ENCODE results near the gene CCDC27. TPM values are rescaled to one million over a fixed set of nuclear protein-coding genes. Genes with fewer than 3 reads are reported as not detected.

The CCDC27 gene
- total and polyA plus RNA-seq, 2 of the 13 experiments (the other 11 are each of a cell fraction or from before 2014, with no cell fraction given), result not detected

DNA sequence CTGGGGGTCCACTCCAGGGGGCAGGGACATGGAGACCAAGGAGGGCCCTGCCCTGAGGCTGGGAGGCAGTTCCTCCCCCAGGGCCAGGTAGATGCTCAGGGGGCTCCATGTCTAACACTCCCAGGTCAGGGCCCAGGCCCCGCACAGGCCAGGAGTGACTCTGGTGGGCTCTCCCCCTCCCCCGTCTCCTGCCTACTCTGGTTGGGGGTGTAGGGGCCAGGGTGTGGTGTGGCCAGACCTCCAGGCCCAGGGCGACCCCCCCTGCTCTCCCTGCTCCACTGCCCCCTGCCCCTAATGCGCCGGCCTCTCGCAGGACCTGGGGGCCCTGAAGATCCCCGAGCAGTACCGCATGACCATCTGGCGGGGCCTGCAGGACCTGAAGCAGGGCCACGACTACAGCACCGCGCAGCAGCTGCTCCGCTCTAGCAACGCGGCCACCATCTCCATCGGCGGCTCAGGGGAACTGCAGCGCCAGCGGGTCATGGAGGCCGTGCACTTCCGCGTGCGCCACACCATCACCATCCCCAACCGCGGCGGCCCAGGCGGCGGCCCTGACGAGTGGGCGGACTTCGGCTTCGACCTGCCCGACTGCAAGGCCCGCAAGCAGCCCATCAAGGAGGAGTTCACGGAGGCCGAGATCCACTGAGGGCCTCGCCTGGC is 19.7 kb upstream of the CCDC27 start (continued):
- TF ChIP-seq ELF4 (CRISPR knock-in tag; IDR thresholded peaks at IDR 0.05; ENCODE audit: borderline replicate concordance) (no peak), AGO1 (IDR thresholded peaks at IDR 0.05; ENCODE audit: low read depth, low read length, poor library complexity, severe bottlenecking) (peak; percentile 25), TBX2 (CRISPR knock-in tag; IDR thresholded peaks at IDR 0.05; ENCODE audit: borderline replicate concordance) (peak; percentile 13; the same call in 1 of the 2 replicates), CENPX (CRISPR knock-in tag; IDR thresholded peaks at IDR 0.05) (no peak), ATF6 (CRISPR knock-in tag; conservative IDR thresholded peaks at IDR 0.05) (no peak), HNRNPLL (IDR thresholded peaks at IDR 0.05; ENCODE audit: low read depth, low read length, poor library complexity, severe bottlenecking) (peak; percentile 6), TAF15 (IDR thresholded peaks at IDR 0.05; ENCODE audit: low read depth, low read length, poor library complexity, severe bottlenecking) (no peak), ATF5 (CRISPR knock-in tag; IDR thresholded peaks at IDR 0.05; ENCODE audit: low read depth) (no peak), PRPF4 (IDR thresholded peaks at IDR 0.05; ENCODE audit: low read depth, low read length, poor library complexity, severe bottlenecking) (no peak), POLR2G (IDR thresholded peaks at IDR 0.05; ENCODE audit: low read depth, low read length) (no peak), ZNF207 (IDR thresholded peaks at IDR 0.05; ENCODE audit: borderline replicate concordance) (no peak), ZNF781 (CRISPR knock-in tag; IDR thresholded peaks at IDR 0.05; ENCODE audit: borderline replicate concordance, not compliant biosample characterization) (peak; percentile 6), NPAS2 (CRISPR knock-in tag; IDR thresholded peaks at IDR 0.05; ENCODE audit: borderline replicate concordance) (no peak), ZNF333 (CRISPR knock-in tag; IDR thresholded peaks at IDR 0.05; ENCODE audit: borderline replicate concordance) (peak; percentile 37; the same call in 1 of the 2 replicates), ZNF451 (CRISPR knock-in tag; IDR thresholded peaks at IDR 0.05) (no peak)
- TF ChIP-seq, protein P1, sequence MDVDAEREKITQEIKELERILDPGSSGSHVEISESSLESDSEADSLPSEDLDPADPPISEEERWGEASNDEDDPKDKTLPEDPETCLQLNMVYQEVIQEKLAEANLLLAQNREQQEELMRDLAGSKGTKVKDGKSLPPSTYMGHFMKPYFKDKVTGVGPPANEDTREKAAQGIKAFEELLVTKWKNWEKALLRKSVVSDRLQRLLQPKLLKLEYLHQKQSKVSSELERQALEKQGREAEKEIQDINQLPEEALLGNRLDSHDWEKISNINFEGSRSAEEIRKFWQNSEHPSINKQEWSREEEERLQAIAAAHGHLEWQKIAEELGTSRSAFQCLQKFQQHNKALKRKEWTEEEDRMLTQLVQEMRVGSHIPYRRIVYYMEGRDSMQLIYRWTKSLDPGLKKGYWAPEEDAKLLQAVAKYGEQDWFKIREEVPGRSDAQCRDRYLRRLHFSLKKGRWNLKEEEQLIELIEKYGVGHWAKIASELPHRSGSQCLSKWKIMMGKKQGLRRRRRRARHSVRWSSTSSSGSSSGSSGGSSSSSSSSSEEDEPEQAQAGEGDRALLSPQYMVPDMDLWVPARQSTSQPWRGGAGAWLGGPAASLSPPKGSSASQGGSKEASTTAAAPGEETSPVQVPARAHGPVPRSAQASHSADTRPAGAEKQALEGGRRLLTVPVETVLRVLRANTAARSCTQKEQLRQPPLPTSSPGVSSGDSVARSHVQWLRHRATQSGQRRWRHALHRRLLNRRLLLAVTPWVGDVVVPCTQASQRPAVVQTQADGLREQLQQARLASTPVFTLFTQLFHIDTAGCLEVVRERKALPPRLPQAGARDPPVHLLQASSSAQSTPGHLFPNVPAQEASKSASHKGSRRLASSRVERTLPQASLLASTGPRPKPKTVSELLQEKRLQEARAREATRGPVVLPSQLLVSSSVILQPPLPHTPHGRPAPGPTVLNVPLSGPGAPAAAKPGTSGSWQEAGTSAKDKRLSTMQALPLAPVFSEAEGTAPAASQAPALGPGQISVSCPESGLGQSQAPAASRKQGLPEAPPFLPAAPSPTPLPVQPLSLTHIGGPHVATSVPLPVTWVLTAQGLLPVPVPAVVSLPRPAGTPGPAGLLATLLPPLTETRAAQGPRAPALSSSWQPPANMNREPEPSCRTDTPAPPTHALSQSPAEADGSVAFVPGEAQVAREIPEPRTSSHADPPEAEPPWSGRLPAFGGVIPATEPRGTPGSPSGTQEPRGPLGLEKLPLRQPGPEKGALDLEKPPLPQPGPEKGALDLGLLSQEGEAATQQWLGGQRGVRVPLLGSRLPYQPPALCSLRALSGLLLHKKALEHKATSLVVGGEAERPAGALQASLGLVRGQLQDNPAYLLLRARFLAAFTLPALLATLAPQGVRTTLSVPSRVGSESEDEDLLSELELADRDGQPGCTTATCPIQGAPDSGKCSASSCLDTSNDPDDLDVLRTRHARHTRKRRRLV (CRISPR knock-in tag; IDR thresholded peaks at IDR 0.05), result no peak
- TF ChIP-seq, protein P2, sequence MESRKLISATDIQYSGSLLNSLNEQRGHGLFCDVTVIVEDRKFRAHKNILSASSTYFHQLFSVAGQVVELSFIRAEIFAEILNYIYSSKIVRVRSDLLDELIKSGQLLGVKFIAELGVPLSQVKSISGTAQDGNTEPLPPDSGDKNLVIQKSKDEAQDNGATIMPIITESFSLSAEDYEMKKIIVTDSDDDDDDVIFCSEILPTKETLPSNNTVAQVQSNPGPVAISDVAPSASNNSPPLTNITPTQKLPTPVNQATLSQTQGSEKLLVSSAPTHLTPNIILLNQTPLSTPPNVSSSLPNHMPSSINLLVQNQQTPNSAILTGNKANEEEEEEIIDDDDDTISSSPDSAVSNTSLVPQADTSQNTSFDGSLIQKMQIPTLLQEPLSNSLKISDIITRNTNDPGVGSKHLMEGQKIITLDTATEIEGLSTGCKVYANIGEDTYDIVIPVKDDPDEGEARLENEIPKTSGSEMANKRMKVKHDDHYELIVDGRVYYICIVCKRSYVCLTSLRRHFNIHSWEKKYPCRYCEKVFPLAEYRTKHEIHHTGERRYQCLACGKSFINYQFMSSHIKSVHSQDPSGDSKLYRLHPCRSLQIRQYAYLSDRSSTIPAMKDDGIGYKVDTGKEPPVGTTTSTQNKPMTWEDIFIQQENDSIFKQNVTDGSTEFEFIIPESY (CRISPR knock-in tag; IDR thresholded peaks at IDR 0.05), result peak; percentile 62
